GM23338 (cell line): Measurements from ENCODE around the gene HTD2. TPM values are rescaled to one million over a fixed set of nuclear protein-coding genes. Genes with fewer than 3 reads are reported as not detected.

ENCODE experiments used
- ATAC-seq: fragments of 200-7000 bp; cut with Tn5 transposase; 3 replicates; pipeline ENCODE4 v1.9.1; 2020
- DNase-seq: peaks from one replicate; pipeline ENCODE4 v3.0.0-alpha.2; 2015; ENCODE audit warnings: low spot score
- H2AFZ ChIP-seq: fragments of 200-600 bp; sonication (generic); 2 replicates; pipeline ENCODE4 v1.8.0; 2016; ENCODE audit warnings: antibody characterized with exemption, mild to moderate bottlenecking, moderate library complexity
- H3F3A ChIP-seq: fragments of 200-600 bp; sonication (generic); replicated peaks from 2 replicates; pipeline ENCODE4 v1.8.0; 2017; ENCODE audit warnings: antibody characterized with exemption, mixed run types, low read depth
- H3K27ac ChIP-seq: fragments of 200-600 bp; sonication (generic); 2 replicates; pipeline ENCODE4 v1.6.1; 2016; ENCODE audit warnings: low read depth
- H3K27me3 ChIP-seq: fragments of 200-600 bp; sonication (generic); 2 replicates; pipeline ENCODE4 v1.8.0; 2016; ENCODE audit warnings: mild to moderate bottlenecking, mixed run types, moderate library complexity; ENCODE audit not compliant: insufficient read depth
- H3K36me3 ChIP-seq: fragments of 200-600 bp; sonication (generic); 2 replicates; pipeline ENCODE4 v1.8.0; 2016; ENCODE audit warnings: mild to moderate bottlenecking; ENCODE audit not compliant: insufficient read depth
- H3K4me1 ChIP-seq: fragments of 200-600 bp; sonication (generic); 2 replicates; pipeline ENCODE4 v1.8.0; 2016; ENCODE audit warnings: mild to moderate bottlenecking, moderate library complexity; ENCODE audit not compliant: insufficient read depth
- H3K4me2 ChIP-seq: fragments of 200-600 bp; sonication (generic); 2 replicates; pipeline ENCODE4 v1.7.1; 2017; ENCODE audit warnings: mixed run types
- H3K4me3 ChIP-seq: fragments of 200-600 bp; sonication (generic); 2 replicates; pipeline ENCODE4 v1.6.1; 2016; ENCODE audit warnings: mixed run types
- H3K79me2 ChIP-seq: fragments of 200-600 bp; sonication (generic); replicated peaks from 2 replicates; pipeline ENCODE4 v1.8.0; 2017; ENCODE audit warnings: mild to moderate bottlenecking; ENCODE audit not compliant: insufficient read depth
- H3K9me2 ChIP-seq: fragments of 200-600 bp; sonication (generic); 2 replicates; pipeline ENCODE4 v1.8.0; 2017; ENCODE audit not compliant: insufficient read depth
- H4K20me1 ChIP-seq: fragments of 200-600 bp; sonication (generic); replicated peaks from 2 replicates; pipeline ENCODE4 v1.8.0; 2017; ENCODE audit warnings: mild to moderate bottlenecking; ENCODE audit not compliant: insufficient read depth
- H3K27ac Mint-ChIP-seq: 2 replicates; pipeline ENCODE4 v1.8.0; 2020; ENCODE audit warnings: inconsistent platforms, mild to moderate bottlenecking, moderate library complexity, mixed read lengths
- H3K27me3 Mint-ChIP-seq: 3 replicates; pipeline ENCODE4 v1.8.0; 2022; ENCODE audit warnings: low read depth, mild to moderate bottlenecking, moderate library complexity, mixed read lengths, inconsistent platforms; ENCODE audit not compliant: insufficient read depth, poor library complexity
- H3K36me3 Mint-ChIP-seq: 3 replicates; pipeline ENCODE4 v1.8.0; 2021; ENCODE audit warnings: low read depth, mild to moderate bottlenecking, inconsistent platforms, moderate library complexity, mixed read lengths
- H3K4me1 Mint-ChIP-seq: 3 replicates; pipeline ENCODE4 v1.8.0; 2020; ENCODE audit warnings: mild to moderate bottlenecking, inconsistent platforms, mixed read lengths
- H3K4me3 Mint-ChIP-seq: 3 replicates; pipeline ENCODE4 v1.8.0; 2021; ENCODE audit warnings: moderate library complexity, mild to moderate bottlenecking, inconsistent platforms, mixed read lengths
- H3K9me3 Mint-ChIP-seq: 3 replicates; pipeline ENCODE4 v1.8.0; 2020; ENCODE audit warnings: moderate library complexity, mild to moderate bottlenecking, inconsistent platforms, mixed read lengths
- CTCF ChIP-seq, 2 experiments: fragments of 200-600 bp in 1 of 2; sonication (generic) in 1 of 2; conservative IDR thresholded peaks; 2 replicates each; pipeline versions ENCODE4 v1.5.1 to v1.6.1; 2016 to 2017; ENCODE audit warnings: antibody characterized with exemption in 2 of 2, low read depth in 2 of 2, mild to moderate bottlenecking in 2 of 2, moderate library complexity in 1 of 2
- EZH2 ChIP-seq: fragments of 200-600 bp; sonication (generic); IDR thresholded peaks from one replicate; pipeline ENCODE4 v1.8.0; 2017; ENCODE audit warnings: antibody characterized with exemption, mild to moderate bottlenecking, low read depth; ENCODE audit not compliant: unreplicated experiment
- NANOG ChIP-seq: IDR thresholded peaks from 2 replicates; pipeline ENCODE4 v1.6.1; 2016; ENCODE audit warnings: antibody characterized with exemption, borderline replicate concordance
- STAT1 ChIP-seq: IDR thresholded peaks from one replicate; pipeline ENCODE4 v1.6.1; 2016; ENCODE audit warnings: antibody characterized with exemption; ENCODE audit not compliant: unreplicated experiment
- ZNF331 ChIP-seq: fragments of 250-450 bp; sonication (Bioruptor Pico); IDR thresholded peaks from 2 replicates; pipeline ENCODE4 v1.5.0; 2020; ENCODE audit warnings: low read depth, mild to moderate bottlenecking, moderate library complexity
- polyA plus RNA-seq: library from polyadenylated mRNA; unstranded; fragments of >200 nt; fragmentation: Nextera tagmentation; extraction: Ambion mirVana; gene quantifications from 2 replicates; pipeline ENCODE4 v1.2.1, GENCODE V29; 2016
- total RNA-seq: library from RNA; depleted of rRNA; stranded (reverse); fragments of >200 nt; shearing (Covaris generic); gene quantifications from 2 replicates; pipeline ENCODE4 v1.2.3, GENCODE V29; 2014
- TF ChIP-seq, protein P1 (sequence below): fragments of 250-450 bp; sonication (Bioruptor Pico); IDR thresholded peaks from 2 replicates; pipeline ENCODE4 v1.5.0; 2020; ENCODE audit warnings: mild to moderate bottlenecking, moderate library complexity
- TF ChIP-seq, protein P2 (sequence below): IDR thresholded peaks from one replicate; pipeline ENCODE4 v1.6.1; 2018; ENCODE audit warnings: antibody characterized with exemption; ENCODE audit not compliant: unreplicated experiment

The HTD2 gene
- total and polyA plus RNA-seq, 2 experiments from 2014 or later, result 19.3 to 24.2 TPM

DNA sequence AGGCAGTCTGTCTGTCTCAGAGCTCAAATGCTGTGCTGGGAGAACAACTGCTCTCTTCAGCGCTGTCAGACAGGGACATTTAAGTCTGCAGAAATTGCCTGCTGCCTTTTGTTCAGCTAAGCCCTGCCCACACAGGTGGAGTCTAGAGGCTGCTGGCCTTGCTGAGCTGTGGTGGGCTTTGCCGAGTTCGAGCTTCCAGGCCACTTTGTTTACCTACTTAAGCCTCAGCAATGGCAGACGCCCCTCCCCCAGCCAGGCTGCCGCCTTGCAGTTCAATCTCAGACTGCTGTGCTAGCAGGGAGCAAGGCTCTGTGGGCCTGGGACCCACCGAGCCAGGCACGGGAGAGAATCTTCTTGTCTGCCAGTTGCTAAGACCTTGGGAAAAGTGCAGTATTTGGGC lies 25.3 kb upstream of the HTD2 start:
- no peak overlapping the region for H3K4me3 ChIP-seq
- H2AFZ ChIP-seq, result no peak overlapping the region
- DNase-seq, result no peak
- no peaks in the 10 kb centered on the region for H3K9me2 ChIP-seq
- H3K27me3 Mint-ChIP-seq, result peaks cover 2% of the 10 kb centered on the region
- peaks cover 9% of the 10 kb centered on the region for H3K9me3 Mint-ChIP-seq
- no peaks in the 10 kb centered on the region for H3K27me3 ChIP-seq
- no peaks in the 10 kb centered on the region for H4K20me1 ChIP-seq
- H3K36me3 ChIP-seq, result no peaks in the 10 kb centered on the region
- ATAC-seq, result no peak
- H3K79me2 ChIP-seq, result no peaks in the 10 kb centered on the region
- no peaks in the 10 kb centered on the region for H3K4me1 Mint-ChIP-seq
- TF ChIP-seq ZNF331 (CRISPR knock-in tag) (no peak), EZH2 (no peak), CTCF (conservative IDR thresholded peaks at IDR 0.05; ENCODE audit: low read depth in 2 of 2) (no peak)
- TF ChIP-seq, protein P1, sequence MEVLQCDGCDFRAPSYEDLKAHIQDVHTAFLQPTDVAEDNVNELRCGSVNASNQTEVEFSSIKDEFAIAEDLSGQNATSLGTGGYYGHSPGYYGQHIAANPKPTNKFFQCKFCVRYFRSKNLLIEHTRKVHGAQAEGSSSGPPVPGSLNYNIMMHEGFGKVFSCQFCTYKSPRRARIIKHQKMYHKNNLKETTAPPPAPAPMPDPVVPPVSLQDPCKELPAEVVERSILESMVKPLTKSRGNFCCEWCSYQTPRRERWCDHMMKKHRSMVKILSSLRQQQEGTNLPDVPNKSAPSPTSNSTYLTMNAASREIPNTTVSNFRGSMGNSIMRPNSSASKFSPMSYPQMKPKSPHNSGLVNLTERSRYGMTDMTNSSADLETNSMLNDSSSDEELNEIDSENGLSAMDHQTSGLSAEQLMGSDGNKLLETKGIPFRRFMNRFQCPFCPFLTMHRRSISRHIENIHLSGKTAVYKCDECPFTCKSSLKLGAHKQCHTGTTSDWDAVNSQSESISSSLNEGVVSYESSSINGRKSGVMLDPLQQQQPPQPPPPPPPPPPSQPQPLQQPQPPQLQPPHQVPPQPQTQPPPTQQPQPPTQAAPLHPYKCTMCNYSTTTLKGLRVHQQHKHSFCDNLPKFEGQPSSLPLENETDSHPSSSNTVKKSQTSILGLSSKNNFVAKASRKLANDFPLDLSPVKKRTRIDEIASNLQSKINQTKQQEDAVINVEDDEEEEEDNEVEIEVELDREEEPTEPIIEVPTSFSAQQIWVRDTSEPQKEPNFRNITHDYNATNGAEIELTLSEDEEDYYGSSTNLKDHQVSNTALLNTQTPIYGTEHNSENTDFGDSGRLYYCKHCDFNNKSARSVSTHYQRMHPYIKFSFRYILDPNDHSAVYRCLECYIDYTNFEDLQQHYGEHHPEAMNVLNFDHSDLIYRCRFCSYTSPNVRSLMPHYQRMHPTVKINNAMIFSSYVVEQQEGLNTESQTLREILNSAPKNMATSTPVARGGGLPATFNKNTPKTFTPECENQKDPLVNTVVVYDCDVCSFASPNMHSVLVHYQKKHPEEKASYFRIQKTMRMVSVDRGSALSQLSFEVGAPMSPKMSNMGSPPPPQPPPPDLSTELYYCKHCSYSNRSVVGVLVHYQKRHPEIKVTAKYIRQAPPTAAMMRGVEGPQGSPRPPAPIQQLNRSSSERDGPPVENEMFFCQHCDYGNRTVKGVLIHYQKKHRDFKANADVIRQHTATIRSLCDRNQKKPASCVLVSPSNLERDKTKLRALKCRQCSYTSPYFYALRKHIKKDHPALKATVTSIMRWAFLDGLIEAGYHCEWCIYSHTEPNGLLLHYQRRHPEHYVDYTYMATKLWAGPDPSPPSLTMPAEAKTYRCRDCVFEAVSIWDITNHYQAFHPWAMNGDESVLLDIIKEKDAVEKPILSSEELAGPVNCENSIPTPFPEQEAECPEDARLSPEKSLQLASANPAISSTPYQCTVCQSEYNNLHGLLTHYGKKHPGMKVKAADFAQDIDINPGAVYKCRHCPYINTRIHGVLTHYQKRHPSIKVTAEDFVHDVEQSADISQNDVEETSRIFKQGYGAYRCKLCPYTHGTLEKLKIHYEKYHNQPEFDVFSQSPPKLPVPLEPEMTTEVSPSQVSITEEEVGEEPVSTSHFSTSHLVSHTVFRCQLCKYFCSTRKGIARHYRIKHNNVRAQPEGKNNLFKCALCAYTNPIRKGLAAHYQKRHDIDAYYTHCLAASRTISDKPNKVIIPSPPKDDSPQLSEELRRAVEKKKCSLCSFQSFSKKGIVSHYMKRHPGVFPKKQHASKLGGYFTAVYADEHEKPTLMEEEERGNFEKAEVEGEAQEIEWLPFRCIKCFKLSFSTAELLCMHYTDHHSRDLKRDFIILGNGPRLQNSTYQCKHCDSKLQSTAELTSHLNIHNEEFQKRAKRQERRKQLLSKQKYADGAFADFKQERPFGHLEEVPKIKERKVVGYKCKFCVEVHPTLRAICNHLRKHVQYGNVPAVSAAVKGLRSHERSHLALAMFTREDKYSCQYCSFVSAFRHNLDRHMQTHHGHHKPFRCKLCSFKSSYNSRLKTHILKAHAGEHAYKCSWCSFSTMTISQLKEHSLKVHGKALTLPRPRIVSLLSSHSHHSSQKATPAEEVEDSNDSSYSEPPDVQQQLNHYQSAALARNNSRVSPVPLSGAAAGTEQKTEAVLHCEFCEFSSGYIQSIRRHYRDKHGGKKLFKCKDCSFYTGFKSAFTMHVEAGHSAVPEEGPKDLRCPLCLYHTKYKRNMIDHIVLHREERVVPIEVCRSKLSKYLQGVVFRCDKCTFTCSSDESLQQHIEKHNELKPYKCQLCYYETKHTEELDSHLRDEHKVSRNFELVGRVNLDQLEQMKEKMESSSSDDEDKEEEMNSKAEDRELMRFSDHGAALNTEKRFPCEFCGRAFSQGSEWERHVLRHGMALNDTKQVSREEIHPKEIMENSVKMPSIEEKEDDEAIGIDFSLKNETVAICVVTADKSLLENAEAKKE, result no peak
- no peak overlapping the region for H3K4me3 Mint-ChIP-seq
- no peak overlapping the region for H3K27ac ChIP-seq
- H3K36me3 Mint-ChIP-seq, result peaks cover 19% of the 10 kb centered on the region
- no peaks in the 10 kb centered on the region for H3K4me1 ChIP-seq
- H3K27ac Mint-ChIP-seq, result no peak overlapping the region
- H3K4me2 ChIP-seq, result no peak overlapping the region
- no peaks in the 10 kb centered on the region for H3F3A ChIP-seq

GRCh38 chr3:58285334-58285733 lies 21.0 kb upstream of the HTD2 start:
- Histone ChIP-seq H2AFZ (no peak overlapping the region), H4K20me1 (no peaks in the 10 kb centered on the region), H3K27ac (no peak overlapping the region), H3K4me3 (no peak overlapping the region), H3K9me2 (no peaks in the 10 kb centered on the region), H3K36me3 (no peaks in the 10 kb centered on the region), H3K4me2 (no peak overlapping the region), H3K79me2 (no peaks in the 10 kb centered on the region), H3K27me3 (no peaks in the 10 kb centered on the region), H3K4me1 (no peaks in the 10 kb centered on the region), H3F3A (no peaks in the 10 kb centered on the region)
- Mint-ChIP-seq H3K4me1 (no peaks in the 10 kb centered on the region), H3K9me3 (peaks cover 15% of the 10 kb centered on the region), H3K4me3 (no peak overlapping the region), H3K27ac (no peak overlapping the region), H3K27me3 (peaks cover 3% of the 10 kb centered on the region), H3K36me3 (peaks cover 26% of the 10 kb centered on the region)
- DNase-seq, result no peak
- no peak for ATAC-seq
- TF ChIP-seq CTCF (conservative IDR thresholded peaks at IDR 0.05; ENCODE audit: low read depth in 2 of 2), result no peak
- TF ChIP-seq STAT1, result no peak
- TF ChIP-seq, protein P2, sequence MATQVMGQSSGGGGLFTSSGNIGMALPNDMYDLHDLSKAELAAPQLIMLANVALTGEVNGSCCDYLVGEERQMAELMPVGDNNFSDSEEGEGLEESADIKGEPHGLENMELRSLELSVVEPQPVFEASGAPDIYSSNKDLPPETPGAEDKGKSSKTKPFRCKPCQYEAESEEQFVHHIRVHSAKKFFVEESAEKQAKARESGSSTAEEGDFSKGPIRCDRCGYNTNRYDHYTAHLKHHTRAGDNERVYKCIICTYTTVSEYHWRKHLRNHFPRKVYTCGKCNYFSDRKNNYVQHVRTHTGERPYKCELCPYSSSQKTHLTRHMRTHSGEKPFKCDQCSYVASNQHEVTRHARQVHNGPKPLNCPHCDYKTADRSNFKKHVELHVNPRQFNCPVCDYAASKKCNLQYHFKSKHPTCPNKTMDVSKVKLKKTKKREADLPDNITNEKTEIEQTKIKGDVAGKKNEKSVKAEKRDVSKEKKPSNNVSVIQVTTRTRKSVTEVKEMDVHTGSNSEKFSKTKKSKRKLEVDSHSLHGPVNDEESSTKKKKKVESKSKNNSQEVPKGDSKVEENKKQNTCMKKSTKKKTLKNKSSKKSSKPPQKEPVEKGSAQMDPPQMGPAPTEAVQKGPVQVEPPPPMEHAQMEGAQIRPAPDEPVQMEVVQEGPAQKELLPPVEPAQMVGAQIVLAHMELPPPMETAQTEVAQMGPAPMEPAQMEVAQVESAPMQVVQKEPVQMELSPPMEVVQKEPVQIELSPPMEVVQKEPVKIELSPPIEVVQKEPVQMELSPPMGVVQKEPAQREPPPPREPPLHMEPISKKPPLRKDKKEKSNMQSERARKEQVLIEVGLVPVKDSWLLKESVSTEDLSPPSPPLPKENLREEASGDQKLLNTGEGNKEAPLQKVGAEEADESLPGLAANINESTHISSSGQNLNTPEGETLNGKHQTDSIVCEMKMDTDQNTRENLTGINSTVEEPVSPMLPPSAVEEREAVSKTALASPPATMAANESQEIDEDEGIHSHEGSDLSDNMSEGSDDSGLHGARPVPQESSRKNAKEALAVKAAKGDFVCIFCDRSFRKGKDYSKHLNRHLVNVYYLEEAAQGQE, result no peak
- TF ChIP-seq NANOG, result no peak
